HS-5 (cell line): Measurements from ENCODE around the gene PRRT2.

Experiments used
- DNase-seq: peaks from one replicate; pipeline ENCODE4 v3.0.0-alpha.2; 2012; ENCODE audit warnings: low read depth

The PRRT2 gene

DNA sequence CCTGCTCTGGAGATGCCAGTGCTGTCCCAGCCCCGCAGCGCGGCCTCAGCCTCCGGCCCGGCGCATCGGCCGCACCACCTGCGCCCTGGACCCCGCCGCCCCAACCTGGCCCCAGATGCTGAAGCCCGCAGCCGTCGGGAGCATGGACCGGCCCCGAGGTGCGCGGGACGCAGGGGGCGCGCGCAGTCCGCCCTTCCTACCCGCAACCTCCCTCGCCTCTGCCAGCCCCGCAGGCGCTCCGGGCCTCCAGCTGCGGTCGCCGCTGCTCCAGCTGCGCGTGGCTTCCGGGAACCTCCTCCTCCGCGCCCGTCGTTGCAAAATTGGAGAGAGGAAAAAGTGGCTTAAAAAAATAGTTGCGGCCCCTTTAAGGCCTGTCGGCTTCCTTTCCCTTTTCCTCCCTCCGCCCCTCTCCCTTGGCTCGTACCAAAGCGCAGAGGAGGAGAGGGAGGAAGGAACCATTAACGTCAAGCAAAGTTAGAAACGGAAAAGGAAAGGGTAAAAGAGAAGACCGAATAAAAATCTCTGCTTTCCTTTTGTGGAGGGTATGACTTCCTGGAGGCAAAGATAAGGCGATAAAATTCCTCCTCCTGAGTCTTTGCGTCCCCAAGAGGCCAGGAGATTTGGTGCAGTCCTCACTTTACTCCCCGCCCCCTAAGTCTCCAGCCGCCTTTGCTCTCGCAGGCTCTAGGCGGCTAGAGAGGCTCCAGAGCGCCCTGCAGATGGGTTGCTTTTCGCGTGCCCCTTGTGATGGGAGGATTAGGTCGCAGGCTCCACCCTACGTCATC lies 51.1 kb downstream of the PRRT2 start, which contains the start of gene CDIPT:
Gene CDIPT, minus strand, starts transcription at position 343 of the 785 bp plus-strand sequence. CDS start 369 bp downstream, outside the sequence.
- DNase-seq, result peak; percentile 99

GRCh38 chr16:29863669-29863984 lies 51.6 kb downstream of the PRRT2 start:
- no peak for DNase-seq

GRCh38 chr16:29864205-29864604 lies 52.2 kb downstream of the PRRT2 start:
- DNase-seq, result no peak
